GM19324 (cell line): Measurements from ENCODE around the gene OR51A7.
"Not testable (repeated sequence)": the region's sequence is repeated elsewhere in the genome, so short reads cannot be mapped to it uniquely, and the experiment has no call there.

ENCODE experiments used
- ATAC-seq: cut with Tn5 transposase; IDR thresholded peaks from one replicate; pipeline ENCODE4 v1.9.1; 2021; ENCODE audit warnings: mild to moderate bottlenecking, moderate library complexity; ENCODE audit not compliant: unreplicated experiment, low FRiP score

The OR51A7 gene

GRCh38 chr11:4903484-4903883 is at the start of gene OR51A7:
TSS of gene OR51A7 (plus strand) at chr11:4903783. CDS start at chr11:4907370, 3,587 bp downstream.
- ATAC-seq: no peak

- not testable (repeated sequence) for ATAC-seq
These were observed 49.3 kb upstream of the OR51A7 start for GRCh38 chr11:4854286-4854685.

- ATAC-seq: no peak
These were observed 40.9 kb upstream of the OR51A7 start for GRCh38 chr11:4862447-4863236.

DNA sequence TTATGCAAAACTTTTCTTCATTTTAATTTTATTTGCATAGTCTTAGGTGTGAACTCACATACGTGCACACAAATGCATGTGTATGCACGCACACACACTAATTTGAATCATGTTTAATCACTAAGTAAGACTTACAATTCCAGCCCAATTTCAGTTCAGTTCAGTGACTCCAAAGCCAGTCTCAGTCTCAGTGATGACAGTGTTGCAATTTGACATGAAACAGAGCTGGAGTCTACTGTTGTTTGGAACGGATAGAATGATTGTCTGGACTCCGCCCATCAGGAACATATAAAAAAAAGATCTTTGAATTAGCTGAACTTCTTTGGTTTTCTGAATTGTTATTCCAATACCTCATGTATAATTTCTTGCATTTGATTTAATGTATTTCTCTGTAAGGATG is 39.7 kb upstream of the OR51A7 start:
- ATAC-seq: no peak

GRCh38 chr11:4865855-4866254 is 37.7 kb upstream of the OR51A7 start:
- no peak for ATAC-seq

- ATAC-seq: no peak
These were observed 22.4 kb upstream of the OR51A7 start for GRCh38 chr11:4881188-4881587.

GRCh38 chr11:4881860-4882500 is 21.6 kb upstream of the OR51A7 start, which contains the start of gene OR51T1:
TSS of gene OR51T1 (plus strand) at chr11:4881900. CDS start at chr11:4881900, 0 bp downstream.
- ATAC-seq: no peak

DNA sequence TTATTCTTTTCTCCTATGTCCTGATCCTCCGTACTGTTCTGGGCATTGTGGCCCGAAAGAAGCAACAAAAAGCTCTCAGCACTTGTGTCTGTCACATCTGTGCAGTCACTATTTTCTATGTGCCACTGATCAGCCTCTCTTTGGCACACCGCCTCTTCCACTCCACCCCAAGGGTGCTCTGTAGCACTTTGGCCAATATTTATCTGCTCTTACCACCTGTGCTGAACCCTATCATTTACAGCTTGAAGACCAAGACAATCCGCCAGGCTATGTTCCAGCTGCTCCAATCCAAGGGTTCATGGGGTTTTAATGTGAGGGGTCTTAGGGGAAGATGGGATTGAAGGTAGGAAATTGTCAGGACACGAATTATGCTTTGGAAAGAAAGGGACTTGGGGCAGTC is 21.0 kb upstream of the OR51A7 start:
- no peak for ATAC-seq

- ATAC-seq: no peak
These were observed 19.2 kb upstream of the OR51A7 start for GRCh38 chr11:4884361-4884760.

GRCh38 chr11:4886186-4886585 is 17.4 kb upstream of the OR51A7 start:
- ATAC-seq: no peak

GRCh38 chr11:4887591-4887990 is 16.0 kb upstream of the OR51A7 start:
- ATAC-seq: no peak

DNA sequence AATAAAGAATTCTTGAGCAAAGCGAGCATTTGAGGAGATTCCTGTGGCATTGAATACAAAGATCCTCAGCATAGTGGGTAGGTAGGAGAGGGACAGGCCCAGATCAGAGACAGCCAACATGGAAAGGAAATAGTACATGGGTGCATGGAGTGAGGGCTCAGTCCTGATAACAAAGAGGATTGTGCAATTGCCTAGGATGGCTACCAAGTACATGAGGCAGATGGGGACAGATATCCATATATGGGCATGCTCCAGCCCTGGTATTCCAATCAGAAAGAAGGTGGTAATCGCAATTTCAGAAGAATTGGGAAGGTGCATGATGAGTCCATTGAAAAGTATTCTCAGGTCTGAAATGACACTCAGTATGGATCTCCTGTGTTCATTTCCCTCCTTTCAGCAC is 13.3 kb upstream of the OR51A7 start:
- no peak for ATAC-seq

DNA sequence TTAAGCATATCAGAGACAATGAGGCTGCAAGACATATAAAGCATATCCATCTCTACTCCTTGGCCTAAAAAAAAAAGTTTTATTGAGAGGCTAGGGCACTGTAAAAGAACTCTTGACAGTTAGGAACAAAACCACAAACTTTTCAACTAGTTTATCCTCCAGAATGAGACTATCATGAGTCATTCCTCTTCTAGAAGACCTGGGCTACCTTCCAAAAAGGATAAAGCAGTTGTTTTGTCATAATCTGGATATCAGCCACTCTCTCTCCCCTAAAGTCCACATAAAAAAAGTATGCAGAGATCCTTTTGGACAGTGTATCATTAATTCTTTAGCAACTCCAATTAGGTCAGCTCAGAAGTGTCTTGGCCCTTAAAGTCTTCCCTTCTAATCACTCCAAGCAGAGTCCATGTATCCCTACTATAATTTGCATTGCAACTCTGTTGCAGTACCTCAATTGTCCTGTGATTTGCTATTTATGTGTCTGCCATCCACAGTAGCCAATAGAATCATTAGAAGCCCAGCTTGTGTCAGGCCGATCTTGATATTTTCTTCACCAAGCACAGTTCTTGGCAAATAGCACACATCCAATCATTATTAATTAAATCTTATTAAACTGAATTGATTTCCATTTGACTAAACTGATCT is 11.5 kb upstream of the OR51A7 start:
- no peak for ATAC-seq

DNA sequence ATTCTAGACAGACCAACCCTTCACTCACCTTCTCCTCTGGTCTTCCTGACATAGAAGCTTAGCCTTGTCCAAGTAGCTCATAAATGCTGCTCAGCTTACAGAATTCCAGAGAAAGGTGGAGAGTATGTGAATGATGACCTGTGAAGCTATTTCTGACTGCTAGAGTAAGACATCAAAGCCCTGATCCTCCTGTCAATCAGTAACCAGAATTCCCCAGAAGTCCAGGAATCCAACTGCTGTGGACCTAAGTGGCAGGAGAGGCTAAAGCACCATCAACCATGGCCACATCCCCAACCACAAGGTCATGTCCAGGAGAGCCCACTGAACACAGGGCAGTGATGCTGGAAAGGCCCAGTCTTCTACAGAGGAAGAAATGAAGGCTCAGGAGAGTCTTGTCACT is 13.0 kb downstream of the OR51A7 start:
- ATAC-seq: no peak

- ATAC-seq: no peak
These were observed 15.7 kb downstream of the OR51A7 start, which contains the start of gene OR51G2 for GRCh38 chr11:4919250-4919649. TSS of gene OR51G2 (minus strand) at chr11:4919350. CDS start at chr11:4915663, 3,687 bp downstream.

DNA sequence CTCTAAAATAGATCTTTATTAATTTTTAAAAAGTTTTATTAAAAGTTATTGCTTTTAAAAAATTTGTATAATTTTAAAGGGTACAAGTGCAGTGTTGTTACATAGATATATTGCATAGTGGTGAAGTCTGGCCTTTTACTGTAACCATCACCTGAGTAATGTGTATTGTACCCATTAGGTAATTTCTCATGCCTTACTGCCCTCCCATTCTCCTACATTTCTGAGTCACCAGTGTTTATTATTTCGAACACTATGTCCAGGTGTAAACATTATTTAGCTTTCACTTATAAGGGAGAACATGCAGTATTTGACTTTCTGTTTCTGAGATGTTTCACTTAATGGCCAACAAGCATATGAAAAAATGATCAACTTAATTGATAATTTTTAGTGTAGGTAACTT is 18.2 kb downstream of the OR51A7 start:
- no peak for ATAC-seq

DNA sequence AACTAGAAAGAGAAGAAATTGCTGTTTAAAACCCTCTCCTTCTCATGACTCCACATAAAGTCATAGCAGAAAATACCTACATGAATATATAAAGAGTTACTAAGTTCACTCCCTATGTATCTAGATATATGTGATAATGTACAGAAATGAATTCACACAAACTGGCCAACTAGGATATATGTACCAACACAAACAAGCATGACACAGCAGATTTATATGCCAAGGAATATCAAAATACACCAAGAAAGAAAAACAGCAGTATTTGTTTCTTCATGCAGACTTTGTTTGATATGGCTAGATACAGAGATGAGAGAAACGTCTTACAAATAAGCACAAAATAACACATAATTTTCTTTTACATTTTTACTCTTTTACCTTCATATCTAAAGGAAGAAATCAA is 18.7 kb downstream of the OR51A7 start:
- no peak for ATAC-seq

- ATAC-seq: no peak
These were observed 20.7 kb downstream of the OR51A7 start, which contains the start of gene OR51G1 for GRCh38 chr11:4924239-4924638. TSS of gene OR51G1 (minus strand) at chr11:4924339. CDS start at chr11:4924339, 0 bp downstream.

- ATAC-seq: no peak
These were observed 23.0 kb downstream of the OR51A7 start for GRCh38 chr11:4926608-4927007.

- no peak for ATAC-seq
These were observed 29.2 kb downstream of the OR51A7 start for GRCh38 chr11:4932751-4933150.

- ATAC-seq: no peak
These were observed 33.2 kb downstream of the OR51A7 start for GRCh38 chr11:4936745-4937144.
